ENCODE results near the gene PCDHGB3. TPM values are rescaled to one million over a fixed set of nuclear protein-coding genes. Genes with fewer than 3 reads are reported as not detected.
A peak's percentile ranks its signal among the peaks of the same experiment; 100 is the strongest.

PCDHGB3 gene
- total and polyA plus RNA-seq, 10 of the 15 experiments (the other 5 are each of a cell fraction or from before 2014, with no cell fraction given) = 0.12 to 0.50 (median 0.20) TPM; not detected in 4

DNA sequence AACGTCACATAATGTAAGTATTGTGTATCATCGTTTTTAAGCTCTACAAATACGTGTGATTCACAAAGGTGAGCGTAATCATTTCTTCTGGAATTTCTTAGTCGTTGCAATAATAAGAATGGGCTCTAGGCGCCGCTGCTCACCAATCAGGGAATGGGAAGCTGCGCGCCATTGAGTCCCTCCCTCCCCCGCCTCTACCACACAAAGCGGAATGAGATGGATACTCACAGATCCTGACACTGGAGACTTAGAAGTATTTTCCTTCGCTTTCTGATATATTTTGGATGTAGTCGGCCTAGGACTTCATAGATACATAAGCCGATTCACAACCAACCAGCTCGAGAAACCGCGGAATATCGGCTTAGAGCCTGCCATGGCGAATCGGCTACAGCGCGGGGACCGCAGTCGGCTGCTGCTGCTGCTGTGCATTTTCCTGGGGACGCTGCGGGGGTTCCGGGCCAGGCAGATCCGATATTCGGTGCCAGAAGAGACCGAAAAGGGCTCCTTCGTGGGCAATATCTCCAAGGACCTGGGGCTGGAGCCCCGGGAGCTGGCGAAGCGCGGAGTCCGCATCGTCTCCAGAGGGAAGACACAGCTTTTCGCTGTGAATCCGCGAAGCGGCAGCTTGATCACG is 50.9 kb downstream of the PCDHGB3 start, which contains the start of gene PCDHGA11 (continued):
- TF ChIP-seq SRF (IDR thresholded peaks at IDR 0.05; ENCODE audit: low read depth in 2 of 2, low read length in 2 of 2) (no peak), MYB (IDR thresholded peaks at IDR 0.05; ENCODE audit: borderline replicate concordance, low read depth, low read length) (no peak), NR2F1 (conservative IDR thresholded peaks at IDR 0.05) (no peak), PML (IDR thresholded peaks at IDR 0.05; ENCODE audit: low read length) (peak; percentile 41; the same call in 1 of the 2 replicates), POU2F2 (IDR thresholded peaks at IDR 0.05; ENCODE audit: borderline replicate concordance, low read depth, low read length) (0 out of 3 replicates have a peak, but pooled peaks have one; percentile 22), PBX3 (IDR thresholded peaks at IDR 0.05; ENCODE audit: insufficient replicate concordance, low read depth, low read length) (no peak), ZNF384 (IDR thresholded peaks at IDR 0.05; ENCODE audit: borderline replicate concordance, low read depth, low read length) (no peak), RAD21 (IDR thresholded peaks at IDR 0.05; ENCODE audit: insufficient read depth, low read depth, low read length) (peak; percentile 82), CTCF (IDR thresholded peaks at IDR 0.05 in 2 of 3, conservative IDR thresholded peaks at IDR 0.05 in 1 of 3; ENCODE audit: control insufficient read depth in 2 of 3, extremely low read depth in 1 of 3, insufficient read depth in 1 of 3, low read depth in 3 of 3, low read length in 3 of 3) (peak; percentile 83 to 89 (median 89)), YY1 (IDR thresholded peaks at IDR 0.05; ENCODE audit: low read depth, low read length) (peak; percentile 91), FOXM1 (IDR thresholded peaks at IDR 0.05; ENCODE audit: low read depth, low read length) (peak; percentile 46; the same call in 1 of the 2 replicates), MEF2A (IDR thresholded peaks at IDR 0.05; ENCODE audit: insufficient read depth, low read depth, low read length) (no peak), EED (IDR thresholded peaks at IDR 0.05; ENCODE audit: low read depth) (peak; percentile 52), IKZF1 (conservative IDR thresholded peaks at IDR 0.05) (peak; percentile 38), ASH2L (IDR thresholded peaks at IDR 0.05; ENCODE audit: borderline replicate concordance, low read depth) (0 out of 2 replicates have a peak, but pooled peaks have one; percentile 33), IKZF2 (IDR thresholded peaks at IDR 0.05) (peak; percentile 33 to 36; a peak in 3 of 4 replicates), NBN (IDR thresholded peaks at IDR 0.05) (0 out of 2 replicates have a peak, but pooled peaks have one; percentile 65)
- TF ChIP-seq, protein P1, sequence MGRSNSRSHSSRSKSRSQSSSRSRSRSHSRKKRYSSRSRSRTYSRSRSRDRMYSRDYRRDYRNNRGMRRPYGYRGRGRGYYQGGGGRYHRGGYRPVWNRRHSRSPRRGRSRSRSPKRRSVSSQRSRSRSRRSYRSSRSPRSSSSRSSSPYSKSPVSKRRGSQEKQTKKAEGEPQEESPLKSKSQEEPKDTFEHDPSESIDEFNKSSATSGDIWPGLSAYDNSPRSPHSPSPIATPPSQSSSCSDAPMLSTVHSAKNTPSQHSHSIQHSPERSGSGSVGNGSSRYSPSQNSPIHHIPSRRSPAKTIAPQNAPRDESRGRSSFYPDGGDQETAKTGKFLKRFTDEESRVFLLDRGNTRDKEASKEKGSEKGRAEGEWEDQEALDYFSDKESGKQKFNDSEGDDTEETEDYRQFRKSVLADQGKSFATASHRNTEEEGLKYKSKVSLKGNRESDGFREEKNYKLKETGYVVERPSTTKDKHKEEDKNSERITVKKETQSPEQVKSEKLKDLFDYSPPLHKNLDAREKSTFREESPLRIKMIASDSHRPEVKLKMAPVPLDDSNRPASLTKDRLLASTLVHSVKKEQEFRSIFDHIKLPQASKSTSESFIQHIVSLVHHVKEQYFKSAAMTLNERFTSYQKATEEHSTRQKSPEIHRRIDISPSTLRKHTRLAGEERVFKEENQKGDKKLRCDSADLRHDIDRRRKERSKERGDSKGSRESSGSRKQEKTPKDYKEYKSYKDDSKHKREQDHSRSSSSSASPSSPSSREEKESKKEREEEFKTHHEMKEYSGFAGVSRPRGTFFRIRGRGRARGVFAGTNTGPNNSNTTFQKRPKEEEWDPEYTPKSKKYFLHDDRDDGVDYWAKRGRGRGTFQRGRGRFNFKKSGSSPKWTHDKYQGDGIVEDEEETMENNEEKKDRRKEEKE (IDR thresholded peaks at IDR 0.05) = no peak
